ENCODE measurements around the gene PFDN4. TPM values are rescaled to one million over a fixed set of nuclear protein-coding genes. Genes with fewer than 3 reads are reported as not detected.

The PFDN4 gene
- total RNA-seq, 4 donors from 2014 or later = 46.4 to 72.7 (median 54.2) TPM

- no peak for TF ChIP-seq CTCF (IDR thresholded peaks at IDR 0.05)
- ATAC-seq (ENCODE audit: low FRiP score) = peak; percentile 82
- no peak for DNase-seq (ENCODE audit: low spot score)
Measured at GRCh38 chr20:54184904-54185626, 22.8 kb upstream of the PFDN4 start.

DNA sequence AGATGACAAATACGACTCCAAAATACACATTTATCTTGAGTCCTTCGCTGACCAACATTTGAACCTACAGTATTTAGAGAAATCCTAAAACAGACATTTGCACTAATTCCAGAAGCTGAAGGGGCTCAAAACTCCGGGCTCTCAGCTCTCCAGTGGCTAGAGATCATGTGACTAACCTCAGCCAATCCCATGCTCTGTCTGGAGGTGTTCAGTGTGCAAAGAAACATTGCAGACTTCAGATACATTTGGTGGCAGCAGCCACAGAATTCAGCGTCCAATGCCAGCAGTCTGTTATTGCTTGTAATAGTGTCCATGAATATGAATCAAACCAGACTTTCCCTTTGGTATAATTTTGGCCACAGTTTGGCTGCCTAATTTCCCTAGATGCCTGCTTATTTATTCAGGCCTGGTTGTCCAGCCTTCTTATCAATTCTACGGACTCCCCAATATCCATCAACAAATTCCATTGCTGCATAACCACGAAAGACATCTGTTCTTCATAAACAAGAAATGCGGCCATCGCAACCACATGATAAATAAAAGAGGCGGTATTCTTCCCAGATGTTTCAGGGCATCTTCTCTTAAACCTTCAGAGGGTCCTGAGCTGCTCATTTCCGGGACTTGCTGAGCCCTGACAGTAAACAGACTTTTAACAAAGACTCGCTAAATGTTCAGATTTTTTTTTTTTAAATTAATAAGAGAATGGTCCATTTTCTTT is 19.6 kb upstream of the PFDN4 start:
- DNase-seq (ENCODE audit: low spot score) = no peak

DNA sequence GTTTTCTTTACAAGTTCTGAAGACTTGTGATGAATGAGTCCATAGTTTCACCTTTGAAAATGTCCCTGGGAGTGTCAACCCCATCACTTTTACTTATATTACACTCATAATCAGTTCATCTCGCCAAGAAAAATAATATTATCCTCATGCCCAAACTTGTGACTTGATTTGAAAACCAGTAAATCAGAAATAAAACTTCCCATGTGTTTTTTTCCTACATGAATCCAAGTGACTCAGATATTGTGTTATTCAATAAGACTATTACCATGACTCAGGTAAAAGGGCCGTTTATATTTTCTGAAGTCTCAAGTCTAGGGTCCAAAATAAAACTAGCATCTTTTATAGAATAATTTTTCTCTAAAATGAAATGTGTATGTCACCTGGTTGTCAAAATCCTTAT is 18.3 kb upstream of the PFDN4 start:
- DNase-seq (ENCODE audit: low spot score) = no peak
- no peak for ATAC-seq (ENCODE audit: low FRiP score)
- TF ChIP-seq CTCF (IDR thresholded peaks at IDR 0.05) = no peak

More for the DNA sequence above, 19.6 kb upstream of the PFDN4 start:
- no peak for ATAC-seq (ENCODE audit: low FRiP score)
- TF ChIP-seq CTCF (IDR thresholded peaks at IDR 0.05) = no peak

GRCh38 chr20:54190217-54190616 is 17.7 kb upstream of the PFDN4 start:
- no peak for TF ChIP-seq CTCF (IDR thresholded peaks at IDR 0.05)
- ATAC-seq (ENCODE audit: low FRiP score) = no peak
- DNase-seq (ENCODE audit: low spot score) = no peak

DNA sequence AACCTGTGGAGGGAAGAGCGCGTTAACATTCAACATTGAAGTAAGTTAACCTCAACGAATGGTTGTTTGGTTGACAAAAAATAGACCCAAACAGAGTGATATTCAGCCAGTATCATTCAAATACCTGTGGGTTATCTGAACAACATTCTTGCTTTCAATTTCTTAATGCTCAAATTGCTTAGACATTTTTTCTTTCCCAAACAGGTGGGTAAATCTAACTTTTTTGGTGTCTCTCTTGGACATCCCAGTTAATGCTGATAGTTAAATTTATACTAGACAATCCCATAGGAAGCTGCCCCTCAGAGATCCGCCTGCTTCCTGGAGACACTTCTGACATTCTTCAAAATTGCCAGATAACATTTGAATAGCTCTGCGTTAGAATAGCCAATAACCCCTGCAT is 14.1 kb upstream of the PFDN4 start:
- no peak for TF ChIP-seq CTCF (IDR thresholded peaks at IDR 0.05)
- ATAC-seq (ENCODE audit: low FRiP score) (no peak), DNase-seq (ENCODE audit: low spot score) (no peak)

GRCh38 chr20:54194724-54195438 is 13.0 kb upstream of the PFDN4 start:
- TF ChIP-seq CTCF (IDR thresholded peaks at IDR 0.05) = no peak
- DNase-seq (ENCODE audit: low spot score) (no peak), ATAC-seq (ENCODE audit: low FRiP score) (no peak)

Data from omental fat pad (tissue), 4 donors.